Left lung (tissue), 10 donors: Measurements from ENCODE around the gene EZR. TPM values are rescaled to one million over a fixed set of nuclear protein-coding genes. Genes with fewer than 3 reads are reported as not detected.

Experiments
- ATAC-seq: fragments of 200-7000 bp; cut with Tn5 transposase; one replicate; pipeline ENCODE4 v1.9.1; 2020; ENCODE audit warnings: moderate library complexity
- DNase-seq, 4 donors: peaks; one replicate each; pipeline ENCODE4 v3.0.0-alpha.2; 2013 to 2020
- H3K27ac ChIP-seq, 2 donors: fragments of 200-600 bp; sonication (generic) in 1 of 2; one replicate each; pipeline versions ENCODE4 v1.5.0 to v1.8.0; 2020 to 2021
- H3K27me3 ChIP-seq, 2 donors: fragments of 200-600 bp; sonication (generic) in 1 of 2; one replicate each; pipeline versions ENCODE4 v1.5.0 to v1.8.0; 2020 to 2021
- H3K36me3 ChIP-seq, 2 donors: fragments of 200-600 bp; sonication (generic) in 1 of 2; one replicate each; pipeline versions ENCODE4 v1.5.0 to v1.8.0; 2020 to 2021
- H3K4me1 ChIP-seq, 2 donors: fragments of 200-600 bp; one replicate each; pipeline ENCODE4 v1.8.0; 2021
- H3K4me3 ChIP-seq, 2 donors: fragments of 200-600 bp; sonication (generic) in 1 of 2; one replicate each; pipeline versions ENCODE4 v1.5.0 to v1.8.0; 2020 to 2021; ENCODE audit warnings: mild to moderate bottlenecking in 1 of 2
- H3K9me3 ChIP-seq, 2 donors: fragments of 200-600 bp; sonication (generic) in 1 of 2; one replicate each; pipeline versions ENCODE4 v1.5.0 to v1.8.0; 2020 to 2021
- intact Hi-C, 2 donors: fragments of 100-400 bp; cut with DNase I; formaldehyde crosslinking; loops; one replicate each; pipeline versions ENCODE4 v1.11.2 to v1.14.2; 2022
- polyA plus RNA-seq, 6 donors: library from polyadenylated mRNA; unstranded; fragments of 120-200 nt; gene quantifications; one replicate each; pipeline ENCODE4 v1.2.1, GENCODE V29; 2013; ENCODE audit not compliant: insufficient read length in 6 of 6
- total RNA-seq, 2 donors: library from RNA; stranded (reverse); fragmentation: NEBNext Ultra II Directional; extraction: Animal tissue kit (Norgen Biotek cat#: 25700); gene quantifications; one replicate each; pipeline ENCODE4 v1.2.1, GENCODE V29; 2021
- TF ChIP-seq, protein P1 (sequence below), 2 donors: fragments of 200-600 bp; sonication (generic) in 1 of 2; IDR thresholded peaks; one replicate each; pipeline versions ENCODE4 v1.5.0 to v1.8.0; 2021; ENCODE audit warnings: antibody characterized with exemption in 2 of 2
- donor health status: DM: no; HTN: yes; CAD: no.
- donor health status: DM: no; HTN: no; CAD: no.

The EZR gene
- total and polyA plus RNA-seq, 8 donors = 140 to 328 (median 161) TPM

- DNase-seq (no peak), ATAC-seq (no peak)
- TF ChIP-seq, protein P1, sequence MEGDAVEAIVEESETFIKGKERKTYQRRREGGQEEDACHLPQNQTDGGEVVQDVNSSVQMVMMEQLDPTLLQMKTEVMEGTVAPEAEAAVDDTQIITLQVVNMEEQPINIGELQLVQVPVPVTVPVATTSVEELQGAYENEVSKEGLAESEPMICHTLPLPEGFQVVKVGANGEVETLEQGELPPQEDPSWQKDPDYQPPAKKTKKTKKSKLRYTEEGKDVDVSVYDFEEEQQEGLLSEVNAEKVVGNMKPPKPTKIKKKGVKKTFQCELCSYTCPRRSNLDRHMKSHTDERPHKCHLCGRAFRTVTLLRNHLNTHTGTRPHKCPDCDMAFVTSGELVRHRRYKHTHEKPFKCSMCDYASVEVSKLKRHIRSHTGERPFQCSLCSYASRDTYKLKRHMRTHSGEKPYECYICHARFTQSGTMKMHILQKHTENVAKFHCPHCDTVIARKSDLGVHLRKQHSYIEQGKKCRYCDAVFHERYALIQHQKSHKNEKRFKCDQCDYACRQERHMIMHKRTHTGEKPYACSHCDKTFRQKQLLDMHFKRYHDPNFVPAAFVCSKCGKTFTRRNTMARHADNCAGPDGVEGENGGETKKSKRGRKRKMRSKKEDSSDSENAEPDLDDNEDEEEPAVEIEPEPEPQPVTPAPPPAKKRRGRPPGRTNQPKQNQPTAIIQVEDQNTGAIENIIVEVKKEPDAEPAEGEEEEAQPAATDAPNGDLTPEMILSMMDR (IDR thresholded peaks at IDR 0.05) = no peak
- Histone ChIP-seq H3K27ac (no peak overlapping the region), H3K9me3 (no peaks in the 10 kb centered on the region), H3K36me3 (no peaks in the 10 kb centered on the region), H3K4me1 (peaks cover 52 to 82% of the 10 kb centered on the region in 2 donors), H3K27me3 (no peaks in the 10 kb centered on the region), H3K4me3 (no peak overlapping the region)
- intact Hi-C loops = no loop called here
These were observed 17.4 kb downstream of the EZR start for GRCh38 chr6:158801655-158802294.

DNA sequence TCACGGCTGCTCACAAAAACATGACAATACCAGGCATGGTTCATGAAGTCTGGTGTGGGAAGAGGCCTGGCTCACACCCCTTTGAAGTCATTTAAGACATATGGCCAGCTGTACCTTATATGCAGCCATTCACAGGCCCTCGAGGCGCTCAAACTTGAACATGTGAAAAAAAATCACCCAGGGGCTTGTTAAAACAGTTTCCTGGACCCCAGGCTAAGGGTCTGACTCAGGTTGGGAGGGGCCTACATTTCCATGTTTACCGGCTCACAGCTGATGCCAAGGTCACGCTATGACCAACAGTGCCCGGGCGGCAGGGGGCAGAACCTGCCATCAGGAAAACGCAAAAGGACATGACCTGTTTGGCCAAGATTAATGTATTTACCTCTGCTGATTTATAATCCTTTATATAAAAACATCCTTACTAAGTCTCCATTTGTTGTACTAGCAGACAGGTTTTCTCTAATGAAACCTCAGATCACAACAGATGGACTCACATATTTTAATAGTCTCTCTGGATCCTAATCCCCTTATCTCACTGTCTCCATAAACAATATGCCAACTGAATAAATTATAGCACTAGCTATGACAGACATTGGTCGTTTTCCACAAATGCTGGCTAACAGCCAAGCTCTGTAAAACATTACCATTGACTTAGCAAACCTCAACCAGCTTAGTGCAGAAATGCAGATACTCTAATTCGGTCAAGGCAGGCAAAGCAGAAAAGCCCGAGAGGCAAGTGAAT is 19.9 kb downstream of the EZR start:
- Histone ChIP-seq H3K4me3 (no peak overlapping the region), H3K4me1 (peaks cover 57 to 78% of the 10 kb centered on the region in 2 donors), H3K27me3 (no peaks in the 10 kb centered on the region), H3K9me3 (no peaks in the 10 kb centered on the region), H3K36me3 (no peaks in the 10 kb centered on the region), H3K27ac (peak overlapping the region in 1 of 2 donors; percentile 49)
- ATAC-seq (peak; percentile 43), DNase-seq (peak in 1 of 4 donors; percentile 56)
- intact Hi-C loops = no loop called here
- TF ChIP-seq, protein P1 (IDR thresholded peaks at IDR 0.05) = no peak

DNA sequence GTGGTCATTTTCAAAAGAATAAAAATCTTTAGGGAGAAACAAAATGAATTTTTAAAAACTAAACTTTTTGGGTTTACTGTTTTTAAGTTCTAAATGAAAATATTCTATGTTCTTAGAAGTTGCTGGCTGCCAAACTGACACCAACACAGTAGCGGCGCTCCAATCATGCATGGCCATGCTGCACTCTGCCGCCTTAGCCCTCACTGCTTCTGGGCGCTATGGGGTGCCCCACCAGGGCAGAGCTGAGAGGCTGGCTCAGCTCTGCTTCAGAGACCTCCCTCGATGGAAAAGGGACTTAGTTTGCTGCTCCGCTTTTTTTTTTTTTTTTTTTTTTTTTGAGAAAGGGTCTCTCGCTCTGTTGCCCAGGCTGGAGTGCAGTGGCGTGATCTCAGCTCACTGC is 20.9 kb downstream of the EZR start:
- Histone ChIP-seq H3K9me3 (no peaks in the 10 kb centered on the region), H3K4me3 (no peak overlapping the region), H3K27ac (peak overlapping the region; percentile 3 to 49), H3K36me3 (no peaks in the 10 kb centered on the region), H3K27me3 (no peaks in the 10 kb centered on the region), H3K4me1 (peaks cover 51 to 78% of the 10 kb centered on the region in 2 donors)
- intact Hi-C loops = no loop called here
- no peak for ATAC-seq
- DNase-seq = no peak
- TF ChIP-seq, protein P1 (IDR thresholded peaks at IDR 0.05) = no peak

DNA sequence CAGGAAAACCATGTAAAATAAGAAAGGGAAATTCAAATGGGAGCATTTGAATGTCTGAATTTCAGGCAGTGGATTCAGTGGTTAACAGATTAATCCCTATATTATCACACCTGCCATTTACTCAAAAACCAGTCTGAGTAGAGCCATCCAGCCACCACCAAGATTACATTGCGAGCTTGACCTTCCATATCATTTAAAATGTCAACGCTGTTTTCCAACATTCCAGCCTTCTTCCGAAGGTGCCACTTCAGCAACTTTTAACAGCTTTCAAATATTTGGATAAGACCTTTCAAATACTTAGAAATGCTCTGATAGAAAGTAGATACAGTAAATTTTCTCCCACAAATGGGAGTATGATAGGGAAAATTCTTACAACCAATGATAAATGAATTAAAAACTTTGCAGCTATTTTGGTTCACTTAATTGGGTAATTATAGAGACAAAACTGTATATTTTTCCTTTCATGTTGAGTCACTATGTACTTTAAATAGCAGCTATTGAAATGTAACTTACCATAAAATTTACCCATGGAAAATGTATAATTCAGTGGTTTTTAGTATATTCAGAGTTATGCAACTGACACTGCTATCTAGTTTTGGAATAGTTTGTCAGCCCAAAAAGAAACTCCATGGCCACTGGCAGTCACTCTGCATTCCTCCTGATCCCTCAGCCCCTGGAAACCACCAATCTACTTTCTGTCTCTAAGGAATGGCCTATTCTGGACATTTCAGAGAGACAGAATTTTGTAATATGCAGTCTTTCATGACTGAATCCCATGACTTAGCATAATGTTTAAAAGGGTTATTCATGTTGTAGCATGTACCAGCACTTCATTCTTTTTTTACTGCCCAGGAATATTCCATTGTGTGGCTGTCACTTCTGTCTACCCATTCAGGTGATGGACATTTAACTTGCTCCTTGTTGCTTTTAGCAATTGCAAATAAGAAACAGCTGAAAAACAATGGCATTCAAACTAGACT is 21.5 kb downstream of the EZR start:
- ATAC-seq = peak; percentile 27
- H3K27ac ChIP-seq = peak overlapping the region; percentile 3 to 49
- peak in 1 of 4 donors; percentile 48 for DNase-seq

More for the DNA sequence above, 21.5 kb downstream of the EZR start:
- Histone ChIP-seq H3K27me3 (no peaks in the 10 kb centered on the region), H3K36me3 (no peaks in the 10 kb centered on the region), H3K4me1 (peaks cover 45 to 71% of the 10 kb centered on the region in 2 donors), H3K9me3 (no peaks in the 10 kb centered on the region), H3K4me3 (no peak overlapping the region)
- intact Hi-C loops = no loop called here
- TF ChIP-seq, protein P1 (IDR thresholded peaks at IDR 0.05) = no peak
